Middle frontal gyrus (tissue), 1 donor: ENCODE measurements around the gene PBX1.

Source experiments
- DNase-seq: peaks from one replicate; pipeline ENCODE4 v3.0.0-alpha.2; 2015; ENCODE audit warnings: low spot score; ENCODE audit errors: extremely low spot score

Gene PBX1

DNA sequence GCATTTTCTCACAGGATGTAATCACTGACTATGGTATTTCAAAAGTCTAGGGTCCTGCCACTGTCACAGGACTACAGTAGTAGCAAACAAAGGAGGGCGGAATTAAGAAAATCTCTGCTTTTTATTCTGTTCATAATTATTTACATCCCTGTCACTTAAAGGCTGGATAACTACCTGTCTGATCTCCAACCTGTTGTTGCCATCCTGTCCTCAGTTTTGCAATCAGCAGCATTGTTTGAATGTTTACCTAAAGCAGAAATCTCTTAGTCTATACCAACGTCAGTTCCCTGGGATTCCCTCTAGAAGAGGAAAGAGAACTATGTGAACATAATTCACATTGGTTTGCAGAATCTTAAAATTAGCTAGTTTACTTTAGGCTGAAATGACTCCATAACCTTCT, 218.5 kb downstream of the PBX1 start:
- DNase-seq: no peak

DNA sequence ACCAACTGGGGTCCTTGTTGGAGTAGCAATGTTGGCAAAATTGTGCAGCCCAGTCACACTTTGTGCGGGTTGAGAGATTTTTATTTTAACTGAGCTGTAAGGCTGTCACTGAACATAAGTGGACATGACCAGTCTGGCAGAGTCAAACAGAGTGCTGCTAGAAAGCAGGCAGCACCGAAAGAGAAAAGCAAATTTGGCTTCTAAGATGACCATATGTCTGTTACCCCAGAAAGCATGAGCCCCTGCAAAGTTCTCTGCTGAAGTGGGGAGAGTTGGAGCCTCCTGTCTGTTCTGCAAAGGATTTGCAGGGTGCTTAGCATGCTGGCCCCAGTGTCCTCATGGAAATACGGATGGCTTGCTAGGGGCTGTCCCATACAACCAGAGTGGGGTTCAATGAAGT, 220.4 kb downstream of the PBX1 start:
- no peak for DNase-seq

- DNase-seq: no peak
Measured at GRCh38 chr1:164780111-164780812, 221.3 kb downstream of the PBX1 start.

DNA sequence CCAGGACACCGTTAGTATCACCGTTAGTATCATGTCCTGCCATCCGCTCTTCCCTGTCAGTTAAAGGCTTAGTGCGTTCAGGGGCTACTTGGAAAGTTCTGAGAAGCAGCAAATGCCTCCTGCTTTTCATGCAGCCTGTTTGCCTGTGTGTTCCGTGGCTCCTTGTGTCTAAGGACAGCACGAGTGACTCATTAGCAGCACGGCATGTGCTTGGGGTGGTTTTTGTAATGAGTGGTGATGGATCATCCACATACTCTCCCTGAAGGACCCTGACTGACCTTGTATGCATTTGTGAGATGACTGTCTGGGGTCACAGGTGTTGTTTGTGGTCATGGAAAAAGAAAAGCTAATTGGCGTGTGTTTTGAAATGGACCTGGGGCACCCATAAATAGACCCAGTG, 221.9 kb downstream of the PBX1 start:
- DNase-seq: no peak

DNA sequence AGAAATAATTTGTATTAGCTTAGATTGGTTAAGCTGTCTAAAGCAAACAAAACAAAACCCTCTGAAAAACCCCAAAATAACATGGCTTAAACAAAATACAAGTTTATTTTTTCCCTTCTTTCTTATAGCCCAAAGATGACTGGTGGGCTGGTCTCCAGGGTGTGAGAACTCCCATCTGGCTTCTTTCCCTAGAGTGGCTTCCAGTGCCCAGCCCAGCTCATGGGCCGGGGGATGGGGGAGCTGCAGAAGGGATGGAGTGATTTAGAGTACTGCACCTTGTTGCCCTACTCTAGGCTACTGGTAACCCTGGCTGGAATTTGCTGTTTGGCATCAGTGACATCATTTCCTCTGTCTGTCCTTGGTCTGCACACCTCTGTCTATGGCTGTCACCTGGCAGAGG, 223.0 kb downstream of the PBX1 start:
- DNase-seq: no peak

GRCh38 chr1:164783778-164784555, 225.0 kb downstream of the PBX1 start:
- DNase-seq: no peak

GRCh38 chr1:164784960-164785359, 226.0 kb downstream of the PBX1 start:
- DNase-seq: no peak

- DNase-seq: no peak
Measured at GRCh38 chr1:164785841-164786534, 227.0 kb downstream of the PBX1 start.

GRCh38 chr1:164786980-164787833, 228.2 kb downstream of the PBX1 start:
- DNase-seq: peak; percentile 87

DNA sequence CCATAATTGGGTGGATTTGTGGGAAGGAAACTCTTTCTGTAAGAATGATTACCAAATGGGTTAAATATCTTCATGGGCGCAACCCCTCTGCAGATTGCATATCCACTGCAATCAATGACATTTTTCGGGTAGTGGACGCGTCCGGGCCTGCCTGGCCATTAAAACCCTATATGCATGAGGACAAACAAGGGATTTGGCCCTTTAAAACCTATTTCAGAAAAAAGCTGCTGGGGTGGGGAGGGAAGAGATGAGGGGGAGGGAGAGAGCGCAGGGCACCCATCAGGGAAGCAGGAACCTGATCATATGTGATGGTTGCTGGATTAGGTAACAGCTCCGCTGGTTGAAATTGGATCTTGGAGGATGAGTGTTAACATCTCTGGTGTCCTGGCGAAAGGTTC, 228.8 kb downstream of the PBX1 start:
- no peak for DNase-seq

- DNase-seq: no peak
Measured at GRCh38 chr1:164790081-164790480, 231.1 kb downstream of the PBX1 start.

- no peak for DNase-seq
Measured at GRCh38 chr1:164792410-164793004, 233.5 kb downstream of the PBX1 start.

DNA sequence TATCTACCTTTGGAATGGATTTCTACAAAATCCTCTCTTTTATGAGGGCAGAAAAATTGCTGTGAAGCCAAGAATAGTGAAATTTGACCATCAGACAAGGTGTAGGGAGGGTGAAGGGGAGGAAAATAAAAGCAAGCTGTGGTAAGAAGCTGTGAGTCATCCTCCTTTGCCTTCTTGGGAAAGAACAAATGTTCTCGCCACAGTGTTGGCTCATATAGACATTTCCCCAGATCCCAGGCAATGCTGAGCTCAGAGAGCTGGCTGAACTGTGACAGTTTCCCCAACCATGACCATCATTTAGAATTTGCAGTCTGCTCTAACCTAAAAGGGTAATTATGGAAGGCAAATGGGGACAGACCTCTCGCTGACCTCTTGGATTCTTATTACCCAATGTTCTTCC, 235.4 kb downstream of the PBX1 start:
- peak; percentile 37 for DNase-seq

DNA sequence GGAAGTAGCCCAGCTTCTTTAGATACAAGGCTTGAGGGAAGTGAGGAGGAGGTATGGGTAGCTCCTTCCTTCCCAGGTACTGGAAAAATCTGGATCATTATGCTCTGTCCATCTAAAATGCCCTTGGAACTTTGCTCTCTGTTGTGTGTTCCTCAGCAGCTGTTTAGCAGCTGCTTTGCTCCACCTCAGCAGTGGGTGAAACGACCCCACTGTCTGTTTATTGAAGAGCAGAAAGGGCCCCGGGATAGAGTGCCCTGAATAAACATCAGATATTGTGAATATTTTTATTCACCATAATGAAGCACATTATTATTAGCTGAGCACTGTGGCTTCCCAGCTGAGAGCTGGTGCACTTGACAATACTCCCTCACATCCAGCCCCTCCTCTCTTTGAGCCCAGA, 237.9 kb downstream of the PBX1 start:
- DNase-seq: no peak

GRCh38 chr1:164801246-164801731, 242.3 kb downstream of the PBX1 start:
- no peak for DNase-seq

- no peak for DNase-seq
Measured at GRCh38 chr1:164801791-164802502, 243.0 kb downstream of the PBX1 start.

GRCh38 chr1:164802529-164803282, 243.7 kb downstream of the PBX1 start:
- DNase-seq: no peak

GRCh38 chr1:164803366-164803765, 244.4 kb downstream of the PBX1 start:
- no peak for DNase-seq

DNA sequence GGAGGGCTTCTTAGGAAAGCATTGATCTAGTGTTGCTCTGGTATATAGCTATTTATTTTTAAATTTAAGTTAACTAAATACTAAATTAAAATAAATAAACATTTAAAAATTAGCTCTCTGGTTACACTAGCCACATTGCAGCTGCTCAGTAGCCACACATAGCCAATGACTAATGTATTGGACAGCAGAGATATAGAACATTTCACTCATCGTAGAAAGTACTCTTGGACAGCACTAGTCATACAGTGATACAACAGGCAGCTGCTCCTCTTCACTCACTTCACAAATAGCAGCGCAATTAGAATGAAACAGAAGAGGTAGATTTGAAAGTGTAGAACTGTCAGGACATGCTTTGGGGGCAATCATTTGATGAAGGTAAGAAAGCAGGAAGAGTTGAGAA, 245.4 kb downstream of the PBX1 start:
- DNase-seq: no peak
